Naive thymus-derived CD4-positive, alpha-beta T cell (primary cell): ENCODE data around the gene EEA1. TPM values are rescaled to one million over a fixed set of nuclear protein-coding genes. Genes with fewer than 3 reads are reported as not detected.

Source experiments
- ATAC-seq: fragments of 150-1000 bp; cut with Tn5 transposase; 2 replicates; pipeline ENCODE4 v1.10.0; 2021; ENCODE audit warnings: mild to moderate bottlenecking, moderate library complexity
- CTCF ChIA-PET: fragments of 350-600 bp; sonication (Branson Sonifier 250); formaldehyde crosslinking; loops from one replicate; lab custom pipeline; 2021; ENCODE audit warnings: antibody characterized with exemption; lab: Charles Lee
- POLR2A ChIA-PET: fragments of 350-600 bp; sonication (Branson Sonifier 250); formaldehyde crosslinking; loops from one replicate; lab custom pipeline; 2021; ENCODE audit warnings: antibody characterized with exemption, inconsistent platforms; lab: Charles Lee
- DNase-seq, 9 donors: peaks; one replicate each; pipeline versions ENCODE4 v3.0.0 to v3.0.0-alpha.2; 2020 to 2022; ENCODE audit warnings: mixed read lengths in 1 of 9
- H3K27ac ChIP-seq: one replicate; pipeline ENCODE4 v1.7.0; 2013; ENCODE audit warnings: mild to moderate bottlenecking, low read depth, low read length, moderate library complexity
- H3K27me3 ChIP-seq, 2 donors: one replicate each; pipeline ENCODE4 v1.7.0; 2013; ENCODE audit warnings: low read length in 2 of 2, mild to moderate bottlenecking in 2 of 2, moderate library complexity in 2 of 2; ENCODE audit not compliant: control insufficient read depth in 2 of 2, insufficient read depth in 2 of 2
- H3K36me3 ChIP-seq, 3 experiments: 1 replicate in 2 of 3; 2 replicates in 1 of 3; pipeline ENCODE4 v1.7.0; 2013; ENCODE audit warnings: low read length in 3 of 3, mild to moderate bottlenecking in 3 of 3, moderate library complexity in 1 of 3; ENCODE audit not compliant: insufficient read depth in 3 of 3, control insufficient read depth in 2 of 3
- H3K4me1 ChIP-seq, 2 donors: one replicate each; pipeline ENCODE4 v1.7.0; 2013; ENCODE audit warnings: low read length in 2 of 2, mild to moderate bottlenecking in 2 of 2, moderate library complexity in 1 of 2; ENCODE audit not compliant: control insufficient read depth in 2 of 2, insufficient read depth in 2 of 2
- H3K4me3 ChIP-seq: 2 replicates; pipeline ENCODE4 v1.7.0; 2013; ENCODE audit warnings: mild to moderate bottlenecking, low read length
- H3K9me3 ChIP-seq, 3 experiments: 1 replicate in 2 of 3; 2 replicates in 1 of 3; pipeline ENCODE4 v1.7.0; 2013; ENCODE audit warnings: low read length in 3 of 3; ENCODE audit not compliant: control insufficient read depth in 2 of 3
- H3K27ac Mint-ChIP-seq, 9 donors: one replicate each; pipeline ENCODE4 v1.8.0; 2020 to 2022; ENCODE audit warnings: mixed read lengths in 9 of 9, mild to moderate bottlenecking in 8 of 9, moderate library complexity in 5 of 9, inconsistent platforms in 2 of 9
- H3K27me3 Mint-ChIP-seq, 5 donors: one replicate each; pipeline ENCODE4 v1.8.0; 2021 to 2022; ENCODE audit warnings: mixed read lengths in 5 of 5, mild to moderate bottlenecking in 1 of 5
- H3K36me3 Mint-ChIP-seq, 5 donors: one replicate each; pipeline ENCODE4 v1.8.0; 2020 to 2022; ENCODE audit warnings: mixed read lengths in 5 of 5, mild to moderate bottlenecking in 3 of 5, inconsistent platforms in 1 of 5
- H3K4me1 Mint-ChIP-seq, 7 donors: one replicate each; pipeline ENCODE4 v1.8.0; 2020 to 2022; ENCODE audit warnings: mixed read lengths in 7 of 7, mild to moderate bottlenecking in 3 of 7, inconsistent platforms in 1 of 7
- H3K4me3 Mint-ChIP-seq, 10 donors: one replicate each; pipeline ENCODE4 v1.8.0; 2020 to 2022; ENCODE audit warnings: mild to moderate bottlenecking in 10 of 10, mixed read lengths in 10 of 10, moderate library complexity in 6 of 10, inconsistent platforms in 2 of 10
- H3K9me3 Mint-ChIP-seq, 11 donors: one replicate each; pipeline ENCODE4 v1.8.0; 2020 to 2022; ENCODE audit warnings: mixed read lengths in 11 of 11, mild to moderate bottlenecking in 4 of 11, inconsistent platforms in 1 of 11, moderate library complexity in 1 of 11
- intact Hi-C, 2 donors: fragments of 100-400 bp; cut with micrococcal nuclease; formaldehyde crosslinking; loops; one replicate each; pipeline ENCODE4 v1.15.1; 2023
- polyA plus RNA-seq, 2 donors: library from polyadenylated mRNA; unstranded; fragments of 300-500 nt; fragmentation: Illumina TruSeq; gene quantifications; one replicate each; pipeline ENCODE4 v1.2.3, GENCODE V29; 2021
- total RNA-seq, 6 experiments: library from RNA in 5 of 6; stranded (reverse) in 5 of 6; gene quantifications; 1 replicate in 5 of 6; 2 replicates in 1 of 6; pipeline ENCODE4 v1.2.3 and lab custom pipeline; 2021 to 2026

The EEA1 gene
- total and polyA plus RNA-seq, 7 experiments from 2014 or later = 20.9 to 28.3 (median 22.2) TPM

DNA sequence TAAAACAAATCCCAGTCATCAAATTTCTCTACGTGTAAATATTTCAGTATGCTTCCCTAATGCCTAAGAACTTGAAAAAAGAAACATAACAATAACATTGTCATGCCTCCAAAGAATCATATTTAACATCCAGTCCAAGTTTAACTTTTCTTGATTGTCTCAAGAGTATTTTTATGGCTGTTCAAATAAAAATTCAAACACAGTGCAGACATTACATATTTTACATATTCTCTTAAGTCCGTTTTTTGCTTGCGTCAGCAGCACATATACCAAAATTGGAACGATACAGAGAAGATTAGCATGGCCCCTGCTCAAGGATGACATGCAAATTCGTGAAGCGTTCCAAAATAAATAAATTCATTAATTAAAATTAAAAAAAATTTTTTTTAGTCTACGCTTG lies 23.3 kb upstream of the EEA1 start:
- Mint-ChIP-seq H3K27ac (no peak overlapping the region), H3K36me3 (peaks cover 0 to 9% (median 3%) of the 10 kb centered on the region in 5 donors), H3K4me3 (no peak overlapping the region), H3K4me1 (no peaks in the 10 kb centered on the region), H3K9me3 (peaks cover 0 to 7% (median 4%) of the 10 kb centered on the region in 11 donors), H3K27me3 (peaks cover 0 to 7% (median 0%) of the 10 kb centered on the region in 5 donors)
- H3K4me3 ChIP-seq = no peak overlapping the region
- CTCF ChIA-PET = no interaction called here
- POLR2A ChIA-PET = no interaction called here
- ATAC-seq = no peak
- DNase-seq = no peak
- no peaks in the 10 kb centered on the region for H3K9me3 ChIP-seq
- no peaks in the 10 kb centered on the region for H3K36me3 ChIP-seq
- no peaks in the 10 kb centered on the region for H3K4me1 ChIP-seq
- H3K27ac ChIP-seq = no peak overlapping the region
- H3K27me3 ChIP-seq = no peaks in the 10 kb centered on the region
- intact Hi-C loops = no loop called here

DNA sequence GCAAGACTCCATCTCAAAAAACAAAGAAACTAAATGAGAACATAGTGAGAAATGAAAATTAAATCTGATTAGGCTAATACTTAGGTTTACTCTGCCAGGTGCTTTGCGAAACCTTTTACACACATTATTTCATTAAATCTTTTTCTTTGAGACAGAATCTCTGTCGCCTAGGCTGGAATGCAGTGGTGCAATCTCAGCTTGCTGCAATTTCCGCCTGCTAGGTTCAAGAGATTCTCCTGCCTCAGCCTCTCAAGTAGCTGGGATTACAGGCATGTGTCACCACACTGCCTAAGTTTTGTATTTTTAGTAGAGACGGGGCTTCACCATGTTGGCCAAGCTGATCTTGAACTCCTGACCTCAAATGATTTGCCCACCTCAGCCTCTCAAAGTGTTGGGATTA lies 21.9 kb upstream of the EEA1 start:
- Mint-ChIP-seq H3K27ac (no peak overlapping the region), H3K9me3 (peaks cover 0 to 7% (median 3%) of the 10 kb centered on the region in 11 donors), H3K4me3 (no peak overlapping the region), H3K27me3 (peaks cover 0 to 7% (median 0%) of the 10 kb centered on the region in 5 donors), H3K36me3 (peaks cover 0 to 9% (median 3%) of the 10 kb centered on the region in 5 donors), H3K4me1 (no peaks in the 10 kb centered on the region)
- Histone ChIP-seq H3K36me3 (no peaks in the 10 kb centered on the region), H3K4me1 (no peaks in the 10 kb centered on the region), H3K27ac (no peak overlapping the region), H3K9me3 (no peaks in the 10 kb centered on the region), H3K4me3 (no peak overlapping the region), H3K27me3 (no peaks in the 10 kb centered on the region)
- ATAC-seq (no peak), DNase-seq (no peak)
- POLR2A ChIA-PET = interaction anchor here (0.6 to 1.3 kb wide), 2 partner anchors 12 to 24 kb away, joined by 3 read pairs; no protein-coding TSS in a partner anchor
- CTCF ChIA-PET = no interaction called here
- intact Hi-C loops = no loop called here

DNA sequence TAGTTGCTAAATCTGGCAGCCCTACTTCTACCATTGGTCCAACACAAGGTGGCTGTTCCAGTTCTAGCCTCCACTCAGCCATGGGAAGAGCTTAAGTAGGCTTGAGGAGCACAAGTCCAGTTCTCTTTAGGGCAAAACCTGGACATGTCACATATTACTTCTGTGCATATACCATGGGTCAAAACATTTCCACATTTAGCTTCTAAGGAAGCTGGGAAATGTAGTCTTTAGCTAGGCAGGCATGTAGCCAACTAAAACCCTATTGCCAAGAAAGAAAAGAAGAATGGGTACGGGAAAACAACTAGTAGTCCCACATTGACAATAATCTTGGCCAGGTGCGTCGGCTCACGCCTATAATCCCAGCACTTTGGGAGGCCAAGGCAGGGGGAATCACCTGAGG lies 20.9 kb upstream of the EEA1 start:
- POLR2A ChIA-PET = no interaction called here
- intact Hi-C loops = no loop called here
- CTCF ChIA-PET = no interaction called here
- Histone ChIP-seq H3K27ac (no peak overlapping the region), H3K36me3 (no peaks in the 10 kb centered on the region), H3K4me1 (no peaks in the 10 kb centered on the region), H3K27me3 (no peaks in the 10 kb centered on the region), H3K9me3 (no peaks in the 10 kb centered on the region), H3K4me3 (no peak overlapping the region)
- H3K27me3 Mint-ChIP-seq = peaks cover 0 to 7% (median 3%) of the 10 kb centered on the region in 5 donors
- no peak overlapping the region for H3K4me3 Mint-ChIP-seq
- DNase-seq (no peak), ATAC-seq (no peak)
- H3K9me3 Mint-ChIP-seq = peaks cover 0 to 7% (median 3%) of the 10 kb centered on the region in 11 donors
- H3K27ac Mint-ChIP-seq = no peak overlapping the region
- no peaks in the 10 kb centered on the region for H3K4me1 Mint-ChIP-seq
- H3K36me3 Mint-ChIP-seq = peaks cover 0 to 9% (median 3%) of the 10 kb centered on the region in 5 donors

DNA sequence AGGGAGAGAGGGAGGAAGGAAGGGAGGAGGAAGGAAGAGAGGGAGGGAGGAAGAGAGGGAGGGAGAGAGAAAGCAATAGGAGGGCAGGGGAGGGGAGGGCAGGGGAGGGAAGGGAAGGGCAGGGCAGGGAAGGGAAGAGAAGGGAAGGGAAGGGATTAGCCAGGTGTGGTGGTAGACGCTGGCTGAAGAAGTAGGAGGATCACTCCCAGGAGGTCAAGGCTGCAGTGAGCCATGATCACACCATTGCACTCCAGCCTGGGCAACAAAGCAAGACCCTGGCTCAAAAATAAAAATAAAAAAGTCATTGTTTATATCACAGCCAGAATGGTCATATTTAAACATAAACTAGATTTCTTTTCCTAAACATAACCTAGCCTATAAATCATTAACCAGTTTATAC lies 20.4 kb upstream of the EEA1 start:
- H3K36me3 ChIP-seq = no peaks in the 10 kb centered on the region
- peaks cover 0 to 7% (median 3%) of the 10 kb centered on the region in 5 donors for H3K27me3 Mint-ChIP-seq
- intact Hi-C loops = no loop called here
- no peaks in the 10 kb centered on the region for H3K4me1 Mint-ChIP-seq
- no peak overlapping the region for H3K4me3 Mint-ChIP-seq
- H3K27me3 ChIP-seq = no peaks in the 10 kb centered on the region
- H3K4me3 ChIP-seq = no peak overlapping the region
- H3K27ac Mint-ChIP-seq = no peak overlapping the region
- H3K9me3 Mint-ChIP-seq = peaks cover 0 to 6% (median 3%) of the 10 kb centered on the region in 11 donors
- H3K4me1 ChIP-seq = no peaks in the 10 kb centered on the region
- H3K27ac ChIP-seq = no peak overlapping the region
- no peak for ATAC-seq
- no peaks in the 10 kb centered on the region for H3K9me3 ChIP-seq
- no peak for DNase-seq
- POLR2A ChIA-PET = no interaction called here
- CTCF ChIA-PET = no interaction called here
- peaks cover 0 to 9% (median 3%) of the 10 kb centered on the region in 5 donors for H3K36me3 Mint-ChIP-seq

DNA sequence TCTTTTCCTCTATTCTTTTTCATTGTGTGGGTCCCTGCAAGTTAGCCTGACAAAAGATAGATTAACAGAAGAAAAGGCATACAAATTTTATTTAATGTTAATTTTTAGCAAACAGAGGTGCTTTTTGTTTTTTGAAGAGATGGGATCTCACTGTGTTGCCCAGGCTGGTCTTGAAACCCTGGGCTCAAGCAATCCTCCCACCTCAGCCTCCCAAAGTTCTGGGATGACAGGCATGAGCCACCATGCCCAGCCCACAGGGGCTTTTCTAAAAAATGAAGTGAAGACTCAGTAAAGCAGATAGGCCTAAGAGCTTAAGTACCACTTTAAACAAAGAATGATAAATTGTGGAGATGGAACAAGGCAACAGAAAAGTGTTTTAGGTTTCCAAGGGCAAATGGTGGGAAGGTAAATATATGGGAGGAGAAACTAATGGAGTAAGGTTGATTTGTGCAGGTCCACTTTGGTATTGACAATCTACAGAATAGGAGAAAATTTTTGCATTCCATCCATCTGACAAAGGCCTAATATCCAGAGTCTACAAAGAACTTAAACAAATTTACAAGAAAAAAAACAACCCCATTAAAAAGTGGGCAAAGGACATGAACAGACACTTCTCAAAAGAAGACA lies 18.6 kb upstream of the EEA1 start:
- no peak overlapping the region for H3K4me3 Mint-ChIP-seq
- peaks cover 0 to 2% (median 0%) of the 10 kb centered on the region in 11 donors for H3K9me3 Mint-ChIP-seq
- peaks cover 0 to 7% (median 3%) of the 10 kb centered on the region in 5 donors for H3K27me3 Mint-ChIP-seq
- no peak for DNase-seq
- ChIA-PET POLR2A (no interaction called here), CTCF (interaction anchor here (0.6 kb wide), 1 partner anchor 164 kb away, joined by 6 read pairs; no protein-coding TSS in a partner anchor)
- no peak for ATAC-seq
- H3K36me3 Mint-ChIP-seq = peaks cover 0 to 5% (median 0%) of the 10 kb centered on the region in 5 donors
- H3K9me3 ChIP-seq = no peaks in the 10 kb centered on the region
- no peak overlapping the region for H3K27ac Mint-ChIP-seq
- H3K4me1 Mint-ChIP-seq = peaks cover 0 to 7% (median 0%) of the 10 kb centered on the region in 7 donors
- H3K4me3 ChIP-seq = no peak overlapping the region
- no peaks in the 10 kb centered on the region for H3K36me3 ChIP-seq
- no peaks in the 10 kb centered on the region for H3K4me1 ChIP-seq
- intact Hi-C loops = no loop called here
- H3K27me3 ChIP-seq = no peaks in the 10 kb centered on the region
- no peak overlapping the region for H3K27ac ChIP-seq

DNA sequence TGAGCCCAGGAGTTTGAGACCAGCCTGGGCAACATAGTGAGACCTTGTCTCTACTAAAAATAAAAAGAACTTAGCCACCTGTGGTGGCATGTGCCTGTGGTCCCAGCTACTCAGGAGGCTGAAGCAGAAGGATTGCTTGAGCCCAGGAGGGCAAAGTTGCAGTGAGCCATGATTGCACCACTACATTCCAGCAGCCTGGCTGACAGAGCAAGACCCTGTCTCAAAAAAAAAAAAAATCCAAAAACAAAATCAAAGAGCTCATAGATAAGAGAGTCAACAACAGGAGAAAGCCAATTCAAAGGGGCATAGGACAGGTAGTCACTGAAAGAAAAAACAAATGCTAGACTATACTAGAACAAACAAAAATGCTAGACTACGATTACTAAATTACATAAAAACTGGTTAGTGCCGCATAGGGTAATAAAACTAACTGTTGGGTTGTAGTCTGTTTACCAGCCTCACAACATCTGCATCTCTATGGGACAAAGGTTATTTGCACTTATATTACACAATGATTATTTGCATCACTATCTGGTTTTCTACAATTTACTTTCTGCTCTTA lies 16.6 kb upstream of the EEA1 start:
- no peak overlapping the region for H3K27ac Mint-ChIP-seq
- Histone ChIP-seq H3K9me3 (no peaks in the 10 kb centered on the region), H3K4me3 (no peak overlapping the region), H3K36me3 (no peaks in the 10 kb centered on the region), H3K27ac (no peak overlapping the region), H3K4me1 (no peaks in the 10 kb centered on the region), H3K27me3 (no peaks in the 10 kb centered on the region)
- peaks cover 0 to 7% (median 3%) of the 10 kb centered on the region in 5 donors for H3K27me3 Mint-ChIP-seq
- H3K4me1 Mint-ChIP-seq = peaks cover 0 to 7% (median 3%) of the 10 kb centered on the region in 7 donors
- H3K36me3 Mint-ChIP-seq = peaks cover 0 to 9% (median 4%) of the 10 kb centered on the region in 5 donors
- intact Hi-C loops = no loop called here
- ATAC-seq (no peak), DNase-seq (no peak)
- no peak overlapping the region for H3K4me3 Mint-ChIP-seq
- POLR2A ChIA-PET = interaction anchor here (0.6 kb wide), 1 partner anchor 171 kb away, joined by 3 read pairs; no protein-coding TSS in a partner anchor
- CTCF ChIA-PET = interaction anchor here (0.6 kb wide), 1 partner anchor 1439 kb away, joined by 3 read pairs; no protein-coding TSS in a partner anchor
- H3K9me3 Mint-ChIP-seq = peaks cover 0 to 5% (median 0%) of the 10 kb centered on the region in 11 donors
